Measurements from ENCODE around the gene ZSCAN16.
"Not testable (repeated sequence)": the region's sequence is repeated elsewhere in the genome, so short reads cannot be mapped to it uniquely, and the experiment has no call there.

Gene ZSCAN16

DNA sequence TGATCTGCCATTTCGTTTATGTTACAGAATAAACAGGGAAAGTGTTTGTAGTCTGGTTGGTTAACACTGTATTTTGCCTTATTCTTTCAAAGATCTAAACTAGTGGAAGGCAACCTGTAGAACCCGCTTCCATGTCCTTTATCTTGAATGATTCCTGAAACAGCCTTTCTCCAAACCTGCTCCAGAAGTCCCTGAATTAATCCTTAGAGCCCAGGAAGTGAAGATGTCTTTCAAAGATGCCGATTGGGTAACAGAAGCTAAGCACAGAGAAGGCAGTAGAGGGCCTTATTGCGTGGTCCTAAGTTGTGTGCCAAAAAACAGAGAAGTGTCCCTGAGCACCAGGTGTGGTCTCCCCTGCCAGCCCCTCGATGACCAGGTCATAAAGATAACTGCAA lies 19.2 kb upstream of the ZSCAN16 start:
- ATAC-seq (replicated peaks) (peak; percentile 10), DNase-seq (no peak)
- Mint-ChIP-seq H3K27ac (peak overlapping the region; percentile 93), H3K9me3 (peaks cover 3 to 5% of the 10 kb centered on the region in 2 donors), H3K4me1 (ENCODE audit: low read depth in 2 of 2) (peaks cover 11 to 12% of the 10 kb centered on the region in 2 donors), H3K36me3 (ENCODE audit: insufficient read depth) (peaks cover 11% of the 10 kb centered on the region), H3K4me3 (peak overlapping the region; percentile 86 to 91), H3K27me3 (peaks cover 11 to 12% of the 10 kb centered on the region in 2 donors)

DNA sequence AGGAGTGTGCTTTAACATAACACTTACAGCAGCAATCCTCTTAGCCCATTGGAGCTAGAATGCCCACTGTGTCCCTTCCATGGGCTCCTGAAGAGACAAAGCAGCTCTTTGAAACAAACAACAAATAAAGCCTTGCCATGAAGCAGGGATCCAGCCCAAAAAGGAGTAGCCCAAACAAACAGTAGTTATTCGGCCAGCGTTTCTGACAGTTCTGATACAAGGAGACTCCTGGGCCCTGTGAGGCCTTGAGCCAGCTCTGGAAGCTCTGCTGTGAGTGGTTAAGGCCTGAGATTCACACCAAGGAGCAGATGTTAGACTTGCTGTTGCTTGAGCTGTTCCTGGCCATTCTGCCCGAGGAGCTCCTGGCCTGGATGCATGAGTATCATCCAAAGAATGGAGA lies 16.9 kb upstream of the ZSCAN16 start:
- no peak for DNase-seq
- Mint-ChIP-seq H3K27ac (no peak overlapping the region), H3K4me1 (ENCODE audit: low read depth in 2 of 2) (peaks cover 11 to 12% of the 10 kb centered on the region in 2 donors), H3K9me3 (peaks cover 3 to 4% of the 10 kb centered on the region in 2 donors), H3K36me3 (ENCODE audit: insufficient read depth) (peaks cover 4% of the 10 kb centered on the region), H3K4me3 (no peak overlapping the region), H3K27me3 (no peaks in the 10 kb centered on the region)
- ATAC-seq (replicated peaks) = no peak

DNA sequence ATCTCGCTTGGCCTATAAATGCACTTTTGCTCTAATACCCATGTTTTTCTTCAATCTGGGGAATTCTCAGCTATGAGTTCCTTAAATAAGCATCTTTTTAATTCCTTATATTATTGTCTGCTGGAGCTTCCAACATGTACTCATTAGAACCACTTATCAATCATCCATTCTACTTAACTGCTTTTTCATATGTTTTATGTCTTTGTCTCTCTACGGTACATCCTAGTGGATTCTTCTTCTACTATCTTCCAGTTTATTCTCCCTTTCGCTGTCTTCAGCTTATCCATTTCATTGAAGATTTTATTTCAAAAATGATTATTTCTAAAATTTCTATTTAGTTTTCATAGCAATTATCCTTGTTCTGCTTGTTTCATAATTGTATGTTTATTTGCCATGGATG lies 12.4 kb upstream of the ZSCAN16 start:
- H3K27ac Mint-ChIP-seq = no peak overlapping the region
- H3K4me3 Mint-ChIP-seq = no peak overlapping the region
- H3K27me3 Mint-ChIP-seq = no peaks in the 10 kb centered on the region
- no peaks in the 10 kb centered on the region for H3K4me1 Mint-ChIP-seq (ENCODE audit: low read depth in 2 of 2)
- no peaks in the 10 kb centered on the region for H3K9me3 Mint-ChIP-seq
- ATAC-seq (replicated peaks) = no peak
- H3K36me3 Mint-ChIP-seq (ENCODE audit: insufficient read depth) = peaks cover 7% of the 10 kb centered on the region
- DNase-seq = no peak

DNA sequence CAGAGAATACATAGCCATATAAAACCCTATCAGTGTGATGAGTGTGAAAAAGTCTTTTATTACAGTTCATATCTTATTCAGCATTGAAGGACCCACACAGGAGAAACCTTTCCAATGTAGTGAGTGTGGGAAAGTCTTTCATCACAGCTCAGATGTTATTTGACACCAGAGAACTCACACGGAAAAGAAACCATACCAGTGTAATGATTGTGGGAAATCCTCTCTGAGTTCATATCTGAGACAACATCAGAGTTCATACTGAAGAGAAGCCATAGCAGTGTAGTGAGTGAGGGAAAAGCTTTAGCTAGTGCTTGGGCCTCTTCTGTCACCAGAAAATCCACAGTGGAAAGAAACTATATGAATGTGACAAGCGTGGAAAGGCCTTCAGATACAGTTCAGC lies 8.6 kb upstream of the ZSCAN16 start:
- Mint-ChIP-seq H3K36me3 (ENCODE audit: insufficient read depth) (peaks cover 23% of the 10 kb centered on the region), H3K9me3 (no peaks in the 10 kb centered on the region)
- ATAC-seq (replicated peaks) = no peak

DNA sequence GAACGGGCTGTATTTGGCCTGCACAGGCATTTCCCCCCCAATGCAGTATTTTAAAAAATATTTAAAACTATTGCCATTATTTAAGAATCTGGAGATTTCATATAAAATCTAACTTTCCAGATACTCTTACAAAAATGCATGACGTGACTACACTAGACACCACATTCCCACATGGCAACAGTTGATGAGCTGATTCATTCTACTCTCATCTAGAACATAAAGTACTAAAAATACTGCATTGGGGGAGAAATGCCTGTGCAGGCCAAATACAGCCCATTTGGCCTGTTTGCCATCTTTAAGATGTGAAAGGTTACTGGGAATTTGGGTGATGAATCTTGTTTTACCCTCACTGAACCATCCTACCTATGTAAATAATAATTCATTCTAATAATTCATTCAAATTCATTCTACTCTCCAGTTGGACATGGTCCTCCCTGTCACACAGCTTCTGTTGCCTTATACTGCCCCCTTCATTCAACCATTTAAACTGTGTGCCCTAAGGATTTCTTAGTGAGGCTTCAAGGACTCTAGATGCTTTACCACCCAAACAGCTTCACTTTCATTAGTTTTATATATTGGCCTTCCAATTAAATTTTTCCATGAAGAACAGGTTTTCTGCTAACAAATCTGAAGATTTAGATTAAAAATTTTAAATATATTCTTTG lies 6.9 kb upstream of the ZSCAN16 start:
- no peaks in the 10 kb centered on the region for H3K4me1 Mint-ChIP-seq (ENCODE audit: low read depth in 2 of 2)
- H3K27me3 Mint-ChIP-seq = no peaks in the 10 kb centered on the region
- no peak for ATAC-seq (replicated peaks)
- no peak overlapping the region for H3K27ac Mint-ChIP-seq
- H3K4me3 Mint-ChIP-seq = no peak overlapping the region
- H3K9me3 Mint-ChIP-seq = no peaks in the 10 kb centered on the region
- DNase-seq = no peak
- H3K36me3 Mint-ChIP-seq (ENCODE audit: insufficient read depth) = peaks cover 37% of the 10 kb centered on the region

More for the DNA sequence above, 8.6 kb upstream of the ZSCAN16 start:
- Mint-ChIP-seq H3K27ac (no peak overlapping the region), H3K4me3 (no peak overlapping the region), H3K4me1 (ENCODE audit: low read depth in 2 of 2) (no peaks in the 10 kb centered on the region), H3K27me3 (no peaks in the 10 kb centered on the region)
- no peak for DNase-seq

DNA sequence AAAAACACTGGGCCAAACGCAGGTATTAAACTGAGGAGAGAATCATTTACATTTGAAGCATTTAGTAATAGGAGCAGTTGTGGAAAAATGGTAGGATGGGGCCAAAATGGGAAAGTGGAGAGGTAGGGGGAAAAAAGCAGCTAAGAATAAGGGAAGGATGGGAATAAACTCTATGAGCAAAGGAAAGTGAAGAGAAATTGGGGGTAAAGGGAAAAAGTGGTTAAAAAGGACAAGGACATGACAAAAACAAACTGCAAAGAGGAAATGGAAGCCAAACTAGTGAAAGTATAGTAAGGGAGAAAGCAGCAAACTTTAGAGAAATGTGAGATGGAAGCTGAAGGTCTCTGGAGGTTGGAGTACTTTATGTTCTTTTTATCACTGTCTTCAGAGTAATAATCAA lies 6.2 kb upstream of the ZSCAN16 start:
- H3K9me3 Mint-ChIP-seq = no peaks in the 10 kb centered on the region
- DNase-seq (no peak), ATAC-seq (replicated peaks) (no peak)
- no peaks in the 10 kb centered on the region for H3K27me3 Mint-ChIP-seq
- H3K4me3 Mint-ChIP-seq = no peak overlapping the region
- H3K4me1 Mint-ChIP-seq (ENCODE audit: low read depth in 2 of 2) = peaks cover 0 to 1% of the 10 kb centered on the region in 2 donors
- H3K27ac Mint-ChIP-seq = no peak overlapping the region
- peaks cover 37% of the 10 kb centered on the region for H3K36me3 Mint-ChIP-seq (ENCODE audit: insufficient read depth)

DNA sequence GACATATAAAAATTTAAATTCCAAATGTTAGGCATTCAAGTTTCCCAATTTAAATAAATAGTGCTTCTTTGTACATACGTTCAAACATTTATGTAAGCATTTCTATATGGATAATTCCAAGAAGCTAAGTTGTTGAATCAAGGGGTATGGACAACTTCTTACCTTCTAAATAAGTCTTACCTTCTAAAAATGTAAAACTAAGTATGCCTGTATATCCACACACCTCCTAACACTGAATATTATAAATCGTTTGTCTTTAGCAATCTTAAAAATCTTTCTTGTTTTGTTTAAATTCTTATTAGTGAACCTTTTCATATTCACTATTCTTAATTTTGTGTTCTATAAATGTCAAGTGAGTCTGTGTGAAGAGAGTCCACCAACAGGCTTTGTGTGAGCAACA lies 2.5 kb upstream of the ZSCAN16 start:
- H3K36me3 Mint-ChIP-seq (ENCODE audit: insufficient read depth) = peaks cover 40% of the 10 kb centered on the region
- no peak overlapping the region for H3K4me3 Mint-ChIP-seq
- H3K27me3 Mint-ChIP-seq = no peaks in the 10 kb centered on the region
- DNase-seq (no peak), ATAC-seq (replicated peaks) (no peak)
- peak overlapping the region; percentile 38 to 41 for H3K27ac Mint-ChIP-seq
- H3K4me1 Mint-ChIP-seq (ENCODE audit: low read depth in 2 of 2) = peaks cover 22 to 29% of the 10 kb centered on the region in 2 donors
- H3K9me3 Mint-ChIP-seq = no peaks in the 10 kb centered on the region

DNA sequence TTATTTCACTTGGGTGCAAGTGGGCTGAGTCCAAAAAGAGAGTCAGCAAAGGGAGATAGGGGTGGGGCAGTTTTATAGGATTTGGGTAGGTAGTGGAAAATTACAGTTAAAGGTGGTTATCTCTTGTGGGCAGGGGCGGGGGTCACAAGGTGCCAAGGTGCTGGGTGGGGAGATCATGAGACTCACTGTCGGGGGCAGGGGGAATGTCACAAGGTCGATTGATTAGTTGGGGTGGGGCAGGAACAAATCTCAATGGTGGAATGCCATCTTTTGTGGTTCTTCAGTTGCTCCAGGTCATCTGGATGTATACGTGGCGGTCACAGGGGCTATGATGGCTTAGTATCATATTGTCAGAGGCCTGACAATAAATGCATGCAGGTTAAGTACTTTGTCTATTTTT lies 2.1 kb upstream of the ZSCAN16 start:
- H3K4me3 Mint-ChIP-seq; ATAC-seq (replicated peaks); H3K9me3 Mint-ChIP-seq; H3K27me3 Mint-ChIP-seq; DNase-seq: not testable (repeated sequence)
- Mint-ChIP-seq H3K4me1 (ENCODE audit: low read depth in 2 of 2) (peaks cover 22 to 34% of the 10 kb centered on the region in 2 donors), H3K36me3 (ENCODE audit: insufficient read depth) (peaks cover 43% of the 10 kb centered on the region), H3K27ac (peak overlapping the region; percentile 38 to 41)

DNA sequence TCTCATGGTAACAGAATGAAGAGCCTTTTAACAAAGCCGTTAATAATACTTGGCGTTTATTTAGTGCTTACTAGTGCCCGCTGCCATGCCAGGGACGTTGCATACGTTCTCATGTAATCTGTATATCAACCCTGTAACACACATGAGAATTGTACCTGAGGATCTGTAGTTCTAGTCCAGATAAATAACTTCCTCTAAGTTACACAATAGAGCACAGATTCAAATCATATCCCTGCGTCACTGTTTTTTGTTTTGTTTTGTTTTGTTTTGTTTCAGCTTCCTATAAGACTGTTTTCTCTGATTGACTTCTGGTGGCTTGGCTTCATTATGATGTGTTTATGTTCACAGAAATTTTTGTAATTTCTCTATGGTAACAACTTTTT lies 553 bp downstream of the ZSCAN16 start:
- Mint-ChIP-seq H3K4me1 (ENCODE audit: low read depth in 2 of 2) (peaks cover 26 to 52% of the 10 kb centered on the region in 2 donors), H3K27me3 (no peaks in the 10 kb centered on the region), H3K27ac (peak overlapping the region; percentile 96 to 97), H3K36me3 (ENCODE audit: insufficient read depth) (peaks cover 36% of the 10 kb centered on the region), H3K4me3 (peak overlapping the region; percentile 92), H3K9me3 (no peaks in the 10 kb centered on the region)
- peak; percentile 67 for ATAC-seq (replicated peaks)
- DNase-seq = no peak

DNA sequence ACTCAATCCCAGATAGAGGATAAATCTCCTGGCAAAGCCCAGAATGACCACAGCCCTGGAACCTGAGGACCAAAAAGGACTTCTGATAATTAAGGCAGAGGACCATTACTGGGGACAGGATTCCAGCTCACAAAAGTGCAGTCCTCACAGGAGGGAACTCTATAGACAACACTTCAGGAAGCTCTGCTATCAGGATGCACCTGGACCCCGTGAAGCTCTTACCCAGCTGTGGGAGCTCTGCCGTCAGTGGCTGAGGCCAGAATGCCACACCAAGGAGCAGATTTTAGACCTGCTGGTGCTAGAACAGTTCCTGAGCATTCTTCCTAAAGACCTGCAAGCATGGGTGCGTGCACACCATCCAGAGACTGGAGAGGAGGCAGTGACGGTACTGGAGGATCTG lies 992 bp downstream of the ZSCAN16 start:
- peaks cover 31% of the 10 kb centered on the region for H3K36me3 Mint-ChIP-seq (ENCODE audit: insufficient read depth)
- H3K27me3 Mint-ChIP-seq = no peaks in the 10 kb centered on the region
- H3K4me3 Mint-ChIP-seq = peak overlapping the region; percentile 92
- ATAC-seq (replicated peaks) = no peak
- DNase-seq = no peak
- no peaks in the 10 kb centered on the region for H3K9me3 Mint-ChIP-seq
- peaks cover 26 to 52% of the 10 kb centered on the region in 2 donors for H3K4me1 Mint-ChIP-seq (ENCODE audit: low read depth in 2 of 2)
- peak overlapping the region; percentile 96 to 97 for H3K27ac Mint-ChIP-seq

DNA sequence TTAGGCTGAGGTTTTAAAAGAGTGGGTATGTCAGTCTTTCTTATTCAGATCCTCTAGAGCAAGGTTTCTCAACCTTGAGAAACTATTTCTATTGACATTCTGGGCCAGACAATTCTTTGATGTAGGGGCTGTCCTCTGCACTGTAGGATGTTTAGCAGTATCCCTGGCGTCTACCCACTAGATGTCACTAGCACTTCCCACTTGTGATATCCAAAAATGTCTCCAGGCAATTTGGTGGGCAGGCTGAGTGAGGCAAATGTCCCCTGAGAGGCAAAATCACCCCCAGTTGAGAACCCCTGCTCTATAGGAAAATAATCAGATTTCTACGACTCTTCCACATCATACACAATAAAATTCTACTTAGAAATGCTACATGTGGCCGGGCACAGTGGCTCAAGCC lies 9.6 kb downstream of the ZSCAN16 start:
- H3K4me1 Mint-ChIP-seq (ENCODE audit: low read depth in 2 of 2) = peaks cover 36 to 64% of the 10 kb centered on the region in 2 donors
- no peak overlapping the region for H3K4me3 Mint-ChIP-seq
- ATAC-seq (replicated peaks) (no peak), DNase-seq (peak in 1 of 3 experiments; percentile 18)
- no peaks in the 10 kb centered on the region for H3K27me3 Mint-ChIP-seq
- no peaks in the 10 kb centered on the region for H3K9me3 Mint-ChIP-seq
- H3K36me3 Mint-ChIP-seq (ENCODE audit: insufficient read depth) = peaks cover 23% of the 10 kb centered on the region
- H3K27ac Mint-ChIP-seq = peak overlapping the region; percentile 6 to 73

DNA sequence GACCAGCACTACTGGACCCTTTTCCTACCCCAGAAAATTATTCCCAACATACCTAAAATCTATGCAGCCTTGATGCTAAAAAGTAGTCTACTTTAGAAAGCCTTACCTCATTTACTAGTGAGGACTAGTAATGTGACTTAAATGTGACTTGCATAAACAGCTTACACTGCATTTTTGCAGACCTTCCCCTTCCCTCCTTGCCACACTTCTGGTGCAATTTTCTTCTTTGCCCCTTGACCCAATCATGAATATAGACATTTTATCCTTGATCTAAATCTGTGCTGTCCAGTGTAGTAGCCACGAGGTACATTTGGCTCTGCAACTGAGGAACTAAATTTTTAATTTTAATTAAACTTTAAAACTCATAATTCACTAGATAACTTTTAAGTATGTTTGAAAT lies 10.3 kb downstream of the ZSCAN16 start:
- no peak overlapping the region for H3K4me3 Mint-ChIP-seq
- peaks cover 35 to 57% of the 10 kb centered on the region in 2 donors for H3K4me1 Mint-ChIP-seq (ENCODE audit: low read depth in 2 of 2)
- H3K36me3 Mint-ChIP-seq (ENCODE audit: insufficient read depth) = peaks cover 23% of the 10 kb centered on the region
- no peaks in the 10 kb centered on the region for H3K27me3 Mint-ChIP-seq
- no peak for ATAC-seq (replicated peaks)
- no peaks in the 10 kb centered on the region for H3K9me3 Mint-ChIP-seq
- H3K27ac Mint-ChIP-seq = peak overlapping the region in 1 of 2 donors; percentile 73
- DNase-seq = no peak

DNA sequence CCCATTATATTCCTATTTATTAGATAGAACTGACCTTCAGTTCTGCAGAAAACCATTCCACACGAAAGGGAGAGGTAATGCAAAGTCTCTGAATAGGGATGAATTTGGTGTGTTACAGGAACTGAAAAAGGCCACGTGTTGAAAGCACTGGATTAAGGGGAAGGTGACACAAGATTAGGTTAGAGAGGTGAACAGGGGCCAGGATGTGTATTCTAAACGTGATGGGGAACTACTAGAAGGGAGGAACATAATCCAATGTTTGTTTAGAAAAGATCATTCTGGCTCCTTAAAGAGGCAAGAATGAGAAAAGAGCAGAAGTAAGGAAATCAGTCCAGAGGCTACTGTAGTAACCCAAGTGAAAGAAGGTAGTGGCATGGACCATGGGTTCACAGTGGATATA lies 11.0 kb downstream of the ZSCAN16 start:
- no peaks in the 10 kb centered on the region for H3K9me3 Mint-ChIP-seq
- H3K4me1 Mint-ChIP-seq (ENCODE audit: low read depth in 2 of 2) = peaks cover 38 to 58% of the 10 kb centered on the region in 2 donors
- peak overlapping the region; percentile 94 to 97 for H3K4me3 Mint-ChIP-seq
- DNase-seq = no peak
- peaks cover 23% of the 10 kb centered on the region for H3K36me3 Mint-ChIP-seq (ENCODE audit: insufficient read depth)
- ATAC-seq (replicated peaks) = no peak
- H3K27ac Mint-ChIP-seq = peak overlapping the region; percentile 99 to 100
- no peaks in the 10 kb centered on the region for H3K27me3 Mint-ChIP-seq
